HepG2 (cell line): ENCODE data around the gene GAL3ST3. TPM values are rescaled to one million over a fixed set of nuclear protein-coding genes. Genes with fewer than 3 reads are reported as not detected.

ENCODE experiments used
- EEA1 ChIP-seq: sonication (generic); formaldehyde crosslinking; IDR thresholded peaks from 2 replicates; pipeline ENCODE4 v1.5.1; 2020; ENCODE audit warnings: mild to moderate bottlenecking, missing genetic modification reagents, borderline replicate concordance
- ESRRA ChIP-seq: sonication (generic); formaldehyde crosslinking; IDR thresholded peaks from 2 replicates; pipeline ENCODE4 v1.5.1; 2020; ENCODE audit warnings: mild to moderate bottlenecking, low read depth, missing genetic modification reagents
- FLYWCH1 ChIP-seq: sonication (generic); formaldehyde crosslinking; IDR thresholded peaks from 2 replicates; pipeline ENCODE4 v1.8.1; 2023; ENCODE audit warnings: mild to moderate bottlenecking, missing genetic modification reagents
- HES4 ChIP-seq: sonication (generic); formaldehyde crosslinking; IDR thresholded peaks from 2 replicates; pipeline ENCODE4 v1.9.0; 2021; ENCODE audit warnings: mild to moderate bottlenecking, missing genetic modification reagents, borderline replicate concordance
- HNRNPK ChIP-seq: fragments of 200-400 bp; formaldehyde crosslinking; IDR thresholded peaks from 2 replicates; pipeline ENCODE4 v1.6.1; 2018; ENCODE audit warnings: low read length, low read depth, moderate library complexity, mild to moderate bottlenecking; ENCODE audit not compliant: poor library complexity, severe bottlenecking
- KLF11 ChIP-seq: IDR thresholded peaks from 2 replicates; pipeline ENCODE4 v1.6.1; 2016; ENCODE audit warnings: missing compliant biosample characterization
- NBN ChIP-seq: fragments of 450-650 bp; conservative IDR thresholded peaks from 2 replicates; pipeline ENCODE4 v1.6.1; 2017
- PAF1 ChIP-seq: IDR thresholded peaks from 2 replicates; pipeline ENCODE4 v1.6.1; 2016; ENCODE audit warnings: missing genetic modification reagents, missing compliant biosample characterization
- PATZ1 ChIP-seq: sonication (generic); formaldehyde crosslinking; IDR thresholded peaks from 2 replicates; pipeline ENCODE4 v1.4.0; 2020; ENCODE audit warnings: missing genetic modification reagents
- PITX1 ChIP-seq: sonication (generic); formaldehyde crosslinking; IDR thresholded peaks from 2 replicates; pipeline ENCODE4 v1.5.1; 2020; ENCODE audit warnings: mild to moderate bottlenecking, missing genetic modification reagents
- POGK ChIP-seq: sonication (generic); formaldehyde crosslinking; conservative IDR thresholded peaks from 2 replicates; pipeline ENCODE4 v1.8.0; 2022; ENCODE audit warnings: mild to moderate bottlenecking, moderate library complexity, missing genetic modification reagents
- REST ChIP-seq, 2 experiments: IDR thresholded peaks; 2 replicates each; pipeline ENCODE4 v1.6.1; 2011 to 2012; ENCODE audit warnings: low read length in 2 of 2, borderline replicate concordance in 1 of 2, low read depth in 1 of 2, mild to moderate bottlenecking in 1 of 2, moderate library complexity in 1 of 2
- SCMH1 ChIP-seq: sonication (generic); formaldehyde crosslinking; IDR thresholded peaks from 2 replicates; pipeline ENCODE4 v1.9.0; 2021; ENCODE audit warnings: missing genetic modification reagents, mild to moderate bottlenecking, borderline replicate concordance
- SIX4 ChIP-seq: sonication (generic); formaldehyde crosslinking; IDR thresholded peaks from 2 replicates; pipeline ENCODE4 v1.4.0; 2020; ENCODE audit warnings: missing genetic modification reagents
- ZNF260 ChIP-seq: sonication (generic); formaldehyde crosslinking; IDR thresholded peaks from 2 replicates; pipeline ENCODE4 v1.4.0; 2020; ENCODE audit warnings: missing genetic modification reagents, low read depth, mild to moderate bottlenecking, borderline replicate concordance
- ZNF564 ChIP-seq: sonication (generic); formaldehyde crosslinking; IDR thresholded peaks from 2 replicates; pipeline ENCODE4 v1.8.1; 2023; ENCODE audit warnings: mild to moderate bottlenecking, missing genetic modification reagents
- ZNF569 ChIP-seq: sonication (generic); formaldehyde crosslinking; IDR thresholded peaks from 2 replicates; pipeline ENCODE4 v1.5.0; 2020; ENCODE audit warnings: mild to moderate bottlenecking, missing genetic modification reagents, moderate library complexity, borderline replicate concordance
- ZNF639 ChIP-seq: conservative IDR thresholded peaks from 2 replicates; pipeline ENCODE4 v1.6.1; 2018; ENCODE audit warnings: missing genetic modification reagents
- ZNF746 ChIP-seq: sonication (generic); formaldehyde crosslinking; IDR thresholded peaks from 2 replicates; pipeline ENCODE4 v1.8.0; 2022; ENCODE audit warnings: mild to moderate bottlenecking, missing genetic modification reagents
- ZNF83 ChIP-seq: sonication (generic); formaldehyde crosslinking; IDR thresholded peaks from 2 replicates; pipeline ENCODE4 v1.4.0; 2020; ENCODE audit warnings: missing genetic modification reagents, mild to moderate bottlenecking, borderline replicate concordance
- ZNF841 ChIP-seq: sonication (generic); formaldehyde crosslinking; IDR thresholded peaks from 2 replicates; pipeline ENCODE4 v1.8.1; 2023; ENCODE audit warnings: missing genetic modification reagents, borderline replicate concordance
- polyA plus RNA-seq, 8 experiments: library from polyadenylated mRNA; depleted of rRNA in 3 of 8; stranded (reverse) in 7 of 8; unstranded in 1 of 8; fragments of >200 nt; fragmentation: Illumina TruSeq in 4 of 8; extraction: Trizol in 4 of 8; gene quantifications; 2 replicates each; pipeline versions ENCODE4 v1.2.1 to v1.2.3, GENCODE V29; 2011 to 2016; ENCODE audit warnings: low read depth in 4 of 8, missing spikeins in 1 of 8, mixed read lengths in 1 of 8; ENCODE audit not compliant: insufficient read depth in 1 of 8
- total RNA-seq, 5 experiments: library from RNA; depleted of rRNA; stranded (reverse); fragments of >200 nt; fragmentation: Illumina TruSeq; extraction: Trizol; gene quantifications; 2 replicates each; pipeline ENCODE4 v1.2.3, GENCODE V29; 2016; ENCODE audit warnings: low read depth in 1 of 5

The GAL3ST3 gene
- total and polyA plus RNA-seq, 2 of the 13 experiments (the other 11 are each of a cell fraction or from before 2014, with no cell fraction given): not detected

GRCh38 chr11:66069715-66070603, 21.0 kb upstream of the GAL3ST3 start, which contains the start of gene PACS1 (continued):
- TF ChIP-seq REST (IDR thresholded peaks at IDR 0.05; ENCODE audit: borderline replicate concordance in 1 of 2, low read depth in 1 of 2, low read length in 2 of 2) (no peak), ZNF564 (CRISPR knock-in tag) (no peak), SIX4 (no peak), FLYWCH1 (CRISPR knock-in tag) (no peak), ZNF841 (CRISPR knock-in tag) (no peak), HES4 (CRISPR knock-in tag) (no peak; the same call in 1 of the 2 replicates), ZNF746 (no peak), KLF11 (no peak), ZNF639 (CRISPR knock-in tag) (no peak), HNRNPK (peak; percentile 79), NBN (no peak), ESRRA (no peak), PATZ1 (CRISPR knock-in tag) (peak; percentile 85), PITX1 (CRISPR knock-in tag) (no peak), SCMH1 (no peak), ZNF260 (CRISPR knock-in tag) (no peak), EEA1 (CRISPR knock-in tag) (no peak), ZNF83 (CRISPR knock-in tag) (no peak), ZNF569 (CRISPR knock-in tag) (no peak), PAF1 (CRISPR knock-in tag) (no peak), POGK (CRISPR knock-in tag) (no peak)
